Left ventricle myocardium inferior (tissue), 1 donor: Measurements from ENCODE around the gene CCDC40. TPM values are rescaled to one million over a fixed set of nuclear protein-coding genes. Genes with fewer than 3 reads are reported as not detected.
A peak's percentile ranks its signal among the peaks of the same experiment; 100 is the strongest.

Experiments
- DNase-seq: peaks from one replicate; pipeline ENCODE4 v3.0.0-alpha.2; 2020
- H3K27ac ChIP-seq: fragments of 200-600 bp; replicated peaks from 2 replicates; pipeline ENCODE4 v1.8.0; 2021
- H3K27me3 ChIP-seq: fragments of 200-600 bp; 2 replicates; pipeline ENCODE4 v1.8.0; 2021; ENCODE audit warnings: low read depth
- H3K36me3 ChIP-seq: fragments of 200-600 bp; 2 replicates; pipeline ENCODE4 v1.8.0; 2021
- H3K4me1 ChIP-seq: fragments of 200-600 bp; 2 replicates; pipeline ENCODE4 v1.8.0; 2021
- H3K4me3 ChIP-seq: fragments of 200-600 bp; 2 replicates; pipeline ENCODE4 v1.8.0; 2021; ENCODE audit warnings: mild to moderate bottlenecking, moderate library complexity
- H3K9me3 ChIP-seq: fragments of 200-600 bp; replicated peaks from 2 replicates; pipeline ENCODE4 v1.8.0; 2021
- intact Hi-C: fragments of 100-400 bp; cut with micrococcal nuclease; formaldehyde crosslinking; loops from one replicate; pipeline ENCODE4 v1.11.0; 2022
- total RNA-seq: library from RNA; stranded (reverse); fragmentation: NEBNext Ultra II Directional; extraction: Animal tissue kit (Norgen Biotek cat#: 25700); gene quantifications from one replicate; pipeline ENCODE4 v1.2.1, GENCODE V29; 2021
- TF ChIP-seq, protein P1 (sequence below): fragments of 200-600 bp; IDR thresholded peaks from 2 replicates; pipeline ENCODE4 v1.8.0; 2021; ENCODE audit warnings: antibody characterized with exemption, mild to moderate bottlenecking, borderline replicate concordance
- donor health status: DM: no; HTN: yes; CAD: no; lungs with severe emphysema.

Gene CCDC40
- total RNA-seq, 1 donor from 2014 or later, result 7.7 TPM

DNA sequence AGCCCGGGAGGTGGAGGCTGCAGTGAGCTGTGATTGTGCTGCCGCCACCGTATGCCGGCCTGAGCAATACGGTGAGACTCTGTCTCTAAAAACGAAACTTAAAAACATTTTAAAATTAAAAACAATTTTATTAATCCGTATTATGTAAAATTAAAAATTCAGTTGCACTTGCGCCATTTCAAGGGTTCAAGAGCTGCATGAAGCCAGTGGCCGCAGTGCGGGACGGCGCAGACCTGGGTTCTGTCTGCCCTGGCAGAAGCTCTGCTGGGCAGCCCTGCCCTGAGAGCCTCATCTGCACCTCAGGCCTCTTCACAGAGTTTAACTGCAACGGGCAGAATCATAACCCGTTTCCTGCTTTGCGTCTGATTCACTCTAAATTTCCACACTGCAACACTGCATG lies 32.5 kb upstream of the CCDC40 start:
- peaks cover 25% of the 10 kb centered on the region for H3K4me1 ChIP-seq
- no peaks in the 10 kb centered on the region for H3K36me3 ChIP-seq
- no peak overlapping the region for H3K27ac ChIP-seq
- intact Hi-C loops, result no loop called here
- no peaks in the 10 kb centered on the region for H3K9me3 ChIP-seq
- TF ChIP-seq, protein P1, sequence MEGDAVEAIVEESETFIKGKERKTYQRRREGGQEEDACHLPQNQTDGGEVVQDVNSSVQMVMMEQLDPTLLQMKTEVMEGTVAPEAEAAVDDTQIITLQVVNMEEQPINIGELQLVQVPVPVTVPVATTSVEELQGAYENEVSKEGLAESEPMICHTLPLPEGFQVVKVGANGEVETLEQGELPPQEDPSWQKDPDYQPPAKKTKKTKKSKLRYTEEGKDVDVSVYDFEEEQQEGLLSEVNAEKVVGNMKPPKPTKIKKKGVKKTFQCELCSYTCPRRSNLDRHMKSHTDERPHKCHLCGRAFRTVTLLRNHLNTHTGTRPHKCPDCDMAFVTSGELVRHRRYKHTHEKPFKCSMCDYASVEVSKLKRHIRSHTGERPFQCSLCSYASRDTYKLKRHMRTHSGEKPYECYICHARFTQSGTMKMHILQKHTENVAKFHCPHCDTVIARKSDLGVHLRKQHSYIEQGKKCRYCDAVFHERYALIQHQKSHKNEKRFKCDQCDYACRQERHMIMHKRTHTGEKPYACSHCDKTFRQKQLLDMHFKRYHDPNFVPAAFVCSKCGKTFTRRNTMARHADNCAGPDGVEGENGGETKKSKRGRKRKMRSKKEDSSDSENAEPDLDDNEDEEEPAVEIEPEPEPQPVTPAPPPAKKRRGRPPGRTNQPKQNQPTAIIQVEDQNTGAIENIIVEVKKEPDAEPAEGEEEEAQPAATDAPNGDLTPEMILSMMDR, result no peak
- no peak for DNase-seq
- H3K27me3 ChIP-seq, result no peaks in the 10 kb centered on the region
- no peak overlapping the region for H3K4me3 ChIP-seq

DNA sequence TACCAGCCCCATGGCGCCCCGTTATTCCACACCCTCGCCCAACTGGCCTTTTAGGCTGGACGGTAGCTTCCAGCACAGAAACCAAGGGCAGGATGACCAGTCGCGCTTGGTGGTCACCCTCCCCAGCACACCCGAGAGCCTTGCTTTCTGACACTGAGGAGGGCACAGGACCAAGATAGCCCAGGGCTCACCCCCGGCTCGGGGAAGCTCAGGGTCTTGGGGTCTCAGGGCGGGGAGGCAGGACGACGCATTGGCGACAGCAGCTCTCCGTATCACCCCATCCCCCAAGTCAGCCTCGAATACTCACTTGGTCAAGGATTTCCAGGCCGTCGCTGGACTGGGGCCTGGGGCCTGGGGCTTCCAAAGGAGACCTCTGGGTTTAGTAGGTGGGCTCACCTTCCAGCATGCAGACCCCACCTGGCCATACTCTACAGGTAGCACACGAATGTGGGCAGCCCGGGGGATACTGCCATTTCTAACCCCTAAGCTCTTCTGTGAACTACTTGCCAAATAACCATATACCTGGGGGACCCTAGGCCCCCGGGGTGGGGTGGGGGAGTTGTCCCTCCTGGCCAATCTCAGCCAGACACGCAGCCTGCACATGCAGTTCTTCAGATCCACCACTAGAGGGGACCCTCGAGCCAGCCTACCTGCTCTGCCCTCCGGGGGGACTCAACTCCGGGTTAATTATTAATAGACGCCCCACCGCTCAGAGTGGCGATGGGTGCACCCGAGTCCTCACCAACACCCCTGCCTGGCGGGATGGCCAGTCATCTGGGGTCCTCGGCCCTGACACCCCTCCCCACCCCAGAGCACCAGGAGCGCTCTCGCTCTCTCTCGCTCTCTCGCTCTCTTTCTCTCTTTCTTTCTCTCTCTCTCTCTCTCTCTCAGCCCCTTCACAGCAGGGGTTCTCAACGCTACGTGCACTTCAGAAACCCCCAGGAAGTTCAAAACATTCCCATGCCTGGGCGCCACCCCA lies 30.8 kb upstream of the CCDC40 start:
- peaks cover 10% of the 10 kb centered on the region for H3K36me3 ChIP-seq
- TF ChIP-seq, protein P1, result peak; percentile 99
- no peak for DNase-seq
- intact Hi-C loops, result no loop called here
- peak overlapping the region; percentile 37 for H3K4me3 ChIP-seq
- no peaks in the 10 kb centered on the region for H3K27me3 ChIP-seq
- H3K4me1 ChIP-seq, result peaks cover 27% of the 10 kb centered on the region
- H3K27ac ChIP-seq, result no peak overlapping the region
- H3K9me3 ChIP-seq, result no peaks in the 10 kb centered on the region

DNA sequence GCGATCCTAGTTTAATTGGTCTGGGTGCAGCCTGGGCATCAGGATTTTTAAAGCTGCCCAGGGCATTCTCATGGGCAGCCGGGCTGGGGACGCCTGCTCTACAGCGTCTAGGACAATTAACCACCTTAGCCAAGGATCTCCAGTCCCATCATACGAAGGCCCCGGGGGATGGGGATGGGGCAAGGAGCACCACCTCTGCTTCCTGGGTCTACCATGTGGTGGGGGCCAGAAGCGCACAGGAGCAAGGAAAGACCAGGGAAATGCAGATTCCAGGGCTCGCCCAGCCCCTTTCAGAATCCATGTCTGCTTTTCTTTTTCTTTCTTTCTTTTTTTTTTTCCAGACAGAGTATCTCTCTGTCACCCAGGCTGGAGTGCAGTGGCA lies 30.1 kb upstream of the CCDC40 start:
- peaks cover 24% of the 10 kb centered on the region for H3K4me1 ChIP-seq
- H3K9me3 ChIP-seq, result no peaks in the 10 kb centered on the region
- intact Hi-C loops, result no loop called here
- TF ChIP-seq, protein P1, result no peak
- H3K27me3 ChIP-seq, result no peaks in the 10 kb centered on the region
- no peak overlapping the region for H3K4me3 ChIP-seq
- H3K27ac ChIP-seq, result no peak overlapping the region
- DNase-seq, result no peak
- peaks cover 10% of the 10 kb centered on the region for H3K36me3 ChIP-seq

DNA sequence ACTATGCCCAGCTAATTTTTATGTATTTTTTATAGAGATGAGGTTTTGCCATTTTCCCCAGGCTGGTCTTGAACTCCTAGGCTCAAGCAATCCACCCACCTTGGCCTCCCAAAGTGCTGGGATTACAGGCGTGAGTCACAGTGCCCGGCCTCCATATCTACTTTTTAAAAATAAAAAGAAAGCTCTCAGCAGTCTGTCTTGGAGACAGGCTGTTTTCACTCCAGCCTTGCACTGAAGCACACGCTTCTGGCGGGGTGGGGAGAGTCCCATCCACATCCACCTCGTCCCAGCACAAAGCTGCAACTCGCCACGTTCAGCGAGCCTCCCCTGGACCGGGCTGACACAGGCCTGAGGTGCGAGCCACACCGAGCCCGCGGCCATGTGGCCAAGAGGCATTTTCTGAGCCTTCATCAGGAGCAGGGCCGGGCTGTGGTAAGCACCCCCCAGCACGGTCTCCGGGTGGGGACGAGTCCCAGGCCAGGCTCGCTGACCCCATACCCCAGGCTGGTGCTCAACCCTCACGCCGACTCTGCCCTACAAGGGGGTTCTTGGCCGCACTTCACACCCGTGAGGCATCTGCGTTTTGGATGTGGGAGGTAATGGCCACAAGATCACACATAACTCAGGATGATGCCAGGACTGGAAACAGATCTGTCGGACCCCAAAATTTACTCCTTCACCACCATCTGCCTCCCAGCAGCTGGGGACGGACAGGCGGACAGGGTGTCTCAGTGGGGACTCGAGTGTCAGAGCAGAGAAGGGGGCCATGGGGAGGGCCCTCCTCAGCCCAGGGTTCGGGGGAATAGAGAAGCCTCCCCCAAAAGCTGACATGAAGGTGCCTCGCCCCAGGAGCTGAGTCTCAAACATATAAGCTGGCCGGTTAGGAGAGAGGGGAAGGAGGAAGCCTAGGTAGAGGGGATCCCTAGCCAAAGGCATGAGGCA lies 29.4 kb upstream of the CCDC40 start:
- intact Hi-C loops, result no loop called here
- Histone ChIP-seq H3K4me1 (peaks cover 24% of the 10 kb centered on the region), H3K9me3 (no peaks in the 10 kb centered on the region), H3K27ac (no peak overlapping the region), H3K36me3 (peaks cover 10% of the 10 kb centered on the region), H3K4me3 (no peak overlapping the region), H3K27me3 (no peaks in the 10 kb centered on the region)
- TF ChIP-seq, protein P1, result no peak
- no peak for DNase-seq

DNA sequence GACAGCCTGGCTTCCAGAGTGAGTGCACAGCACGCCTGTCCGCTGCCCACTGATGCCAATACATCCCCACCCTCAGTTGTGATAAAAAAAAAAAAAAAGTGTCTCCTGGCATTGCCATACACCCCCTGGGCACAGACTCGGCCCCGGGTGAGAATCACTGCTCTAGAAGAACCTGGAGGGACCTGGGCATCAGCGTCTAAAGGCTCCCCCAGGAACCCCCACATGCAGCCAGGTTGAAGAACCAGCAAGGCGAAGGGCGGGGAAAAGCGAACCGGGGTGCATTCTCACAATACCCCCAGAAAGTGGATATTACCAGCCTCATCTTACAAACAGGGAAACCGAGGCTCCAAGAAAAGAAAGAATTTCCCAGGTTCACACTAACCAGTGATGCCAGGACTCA lies 28.5 kb upstream of the CCDC40 start:
- TF ChIP-seq, protein P1, result no peak
- peaks cover 24% of the 10 kb centered on the region for H3K4me1 ChIP-seq
- intact Hi-C loops, result no loop called here
- no peaks in the 10 kb centered on the region for H3K27me3 ChIP-seq
- no peak overlapping the region for H3K27ac ChIP-seq
- no peaks in the 10 kb centered on the region for H3K9me3 ChIP-seq
- H3K36me3 ChIP-seq, result peaks cover 14% of the 10 kb centered on the region
- no peak overlapping the region for H3K4me3 ChIP-seq
- DNase-seq, result no peak
